Glutamatergic neuron (in vitro differentiated cells): Measurements from ENCODE around the gene KRTAP19-5. TPM values are rescaled to one million over a fixed set of nuclear protein-coding genes. Genes with fewer than 3 reads are reported as not detected.
"Not testable (repeated sequence)": the region's sequence is repeated elsewhere in the genome, so short reads cannot be mapped to it uniquely, and the experiment has no call there.

Source experiments
- DNase-seq: peaks from one replicate; pipeline ENCODE4 v3.0.0; 2022
- H3K27ac Mint-ChIP-seq: one replicate; pipeline ENCODE4 v1.8.0; 2020; ENCODE audit warnings: mild to moderate bottlenecking, mixed read lengths, inconsistent platforms; ENCODE audit not compliant: unreplicated experiment
- H3K27me3 Mint-ChIP-seq: one replicate; pipeline ENCODE4 v1.8.0; 2020; ENCODE audit warnings: mild to moderate bottlenecking, moderate library complexity, mixed read lengths, inconsistent platforms; ENCODE audit not compliant: unreplicated experiment
- H3K36me3 Mint-ChIP-seq: one replicate; pipeline ENCODE4 v1.8.0; 2020; ENCODE audit warnings: mild to moderate bottlenecking, mixed read lengths, inconsistent platforms; ENCODE audit not compliant: unreplicated experiment
- H3K4me1 Mint-ChIP-seq: one replicate; pipeline ENCODE4 v1.8.0; 2020; ENCODE audit warnings: mild to moderate bottlenecking, low read depth, mixed read lengths, inconsistent platforms; ENCODE audit not compliant: unreplicated experiment
- H3K4me3 Mint-ChIP-seq: one replicate; pipeline ENCODE4 v1.8.0; 2020; ENCODE audit warnings: mild to moderate bottlenecking, mixed read lengths, inconsistent platforms; ENCODE audit not compliant: unreplicated experiment
- H3K9me3 Mint-ChIP-seq: one replicate; pipeline ENCODE4 v1.8.0; 2020; ENCODE audit warnings: mild to moderate bottlenecking, moderate library complexity, mixed read lengths, inconsistent platforms; ENCODE audit not compliant: unreplicated experiment
- CTCF ChIP-seq: fragments of 200-600 bp; sonication (generic); IDR thresholded peaks from one replicate; pipeline ENCODE4 v1.5.0; 2021; ENCODE audit not compliant: partially characterized antibody, unreplicated experiment
- long read RNA-seq: library from polyadenylated mRNA; unstranded; transcript quantifications from one replicate; pipeline ENCODE4 v2.0.0, GENCODE V29; 2020; ENCODE audit not compliant: unreplicated experiment
- total RNA-seq: library from RNA; stranded (reverse); fragmentation: NEBNext Ultra II Directional; extraction: Animal tissue kit (Norgen Biotek cat#: 25700); gene quantifications from one replicate; pipeline ENCODE4 v1.2.1, GENCODE V29; 2021; ENCODE audit not compliant: unreplicated experiment

The KRTAP19-5 gene
- total RNA-seq, result not detected
- long read RNA-seq, result 0 reads

GRCh38 chr21:30502041-30502440 lies at the start of gene KRTAP19-5:
KRTAP19-5 (minus strand) TSS chr21:30502141; CDS start chr21:30502090, 51 bp downstream.
- H3K9me3 Mint-ChIP-seq, result no peaks in the 10 kb centered on the region
- no peak for DNase-seq
- TF ChIP-seq CTCF, result no peak
- H3K36me3 Mint-ChIP-seq, result no peaks in the 10 kb centered on the region
- H3K4me3 Mint-ChIP-seq, result no peak within 1 kb of the TSS
- no peak within 1 kb of the TSS for H3K27ac Mint-ChIP-seq
- no peaks in the 10 kb centered on the region for H3K4me1 Mint-ChIP-seq
- no peaks in the 10 kb centered on the region for H3K27me3 Mint-ChIP-seq

DNA sequence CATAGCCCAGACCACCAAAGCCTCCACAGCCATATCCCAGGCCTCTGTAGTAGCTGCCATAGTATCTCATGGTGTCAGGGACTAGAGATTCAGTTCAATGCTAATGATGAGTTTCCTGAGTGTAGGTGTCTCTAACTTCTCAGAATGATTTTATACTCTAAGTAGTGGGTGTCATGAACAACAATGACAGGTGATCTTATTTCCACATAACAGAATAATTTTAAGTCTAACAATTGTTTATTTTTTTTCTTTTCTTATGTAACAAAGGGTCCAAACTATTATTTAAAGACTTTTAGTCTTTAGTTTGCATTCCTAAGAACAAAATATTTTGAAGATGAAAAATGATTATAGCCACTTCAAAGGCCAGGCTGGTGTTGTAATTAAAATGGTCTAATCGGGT lies 39.8 kb upstream of the KRTAP19-5 start, which contains the start of gene KRTAP19-6:
Gene KRTAP19-6, minus strand, starts transcription at position 101 of the 400 bp plus-strand sequence. Its CDS starts 31 bp downstream, at position 70.
- no peak for TF ChIP-seq CTCF
- H3K4me1 Mint-ChIP-seq, result no peaks in the 10 kb centered on the region

GRCh38 chr21:30518876-30519275 lies 16.9 kb upstream of the KRTAP19-5 start:
- TF ChIP-seq CTCF, result no peak
- H3K4me3 Mint-ChIP-seq, result no peak overlapping the region
- H3K9me3 Mint-ChIP-seq, result no peaks in the 10 kb centered on the region
- H3K27me3 Mint-ChIP-seq, result no peaks in the 10 kb centered on the region
- no peaks in the 10 kb centered on the region for H3K36me3 Mint-ChIP-seq
- no peak for DNase-seq
- no peaks in the 10 kb centered on the region for H3K4me1 Mint-ChIP-seq
- H3K27ac Mint-ChIP-seq, result no peak overlapping the region

More for the DNA sequence above, 39.8 kb upstream of the KRTAP19-5 start, which contains the start of gene KRTAP19-6:
- H3K4me3 Mint-ChIP-seq, result no peak within 1 kb of the TSS
- H3K9me3 Mint-ChIP-seq, result no peaks in the 10 kb centered on the region
- no peak within 1 kb of the TSS for H3K27ac Mint-ChIP-seq
- H3K27me3 Mint-ChIP-seq, result no peaks in the 10 kb centered on the region
- H3K36me3 Mint-ChIP-seq, result no peaks in the 10 kb centered on the region
- no peak for DNase-seq

GRCh38 chr21:30515681-30516080 lies 13.7 kb upstream of the KRTAP19-5 start:
- TF ChIP-seq CTCF, result no peak
- no peaks in the 10 kb centered on the region for H3K36me3 Mint-ChIP-seq
- no peak for DNase-seq
- H3K27ac Mint-ChIP-seq, result no peak overlapping the region
- no peaks in the 10 kb centered on the region for H3K27me3 Mint-ChIP-seq
- H3K4me3 Mint-ChIP-seq, result no peak overlapping the region
- H3K4me1 Mint-ChIP-seq, result no peaks in the 10 kb centered on the region
- H3K9me3 Mint-ChIP-seq, result no peaks in the 10 kb centered on the region

- not testable (repeated sequence) for H3K27ac Mint-ChIP-seq, H3K9me3 Mint-ChIP-seq, H3K36me3 Mint-ChIP-seq, H3K4me3 Mint-ChIP-seq, DNase-seq, H3K4me1 Mint-ChIP-seq, H3K27me3 Mint-ChIP-seq
- peak; percentile 62 for TF ChIP-seq CTCF
Observed at GRCh38 chr21:30505621-30506205, 3.8 kb upstream of the KRTAP19-5 start.
